OCI-LY3 (cell line): ENCODE measurements around the gene DISP2.

Experiments used
- H2AFZ ChIP-seq: fragments of 200-600, 300-600 bp; shearing (Covaris generic); 2 replicates; pipeline ENCODE4 v1.6.0; 2014; ENCODE audit warnings: antibody characterized with exemption, low read depth, low read length
- H3K27ac ChIP-seq: fragments of 200-600, 300-600 bp; sonication (generic); 2 replicates; pipeline ENCODE4 v1.5.1; 2014; ENCODE audit warnings: mild to moderate bottlenecking, low read length, moderate library complexity, mixed read lengths
- H3K27me3 ChIP-seq: fragments of 200-600, 300-600 bp; sonication (generic); 2 replicates; pipeline ENCODE4 v1.6.1; 2014; ENCODE audit warnings: low read depth, low read length, mixed read lengths
- H3K36me3 ChIP-seq: fragments of 200-600, 300-600 bp; sonication (generic); replicated peaks from 2 replicates; pipeline ENCODE3; 2014; ENCODE audit warnings: low read depth, low read length, mixed read lengths
- H3K4me1 ChIP-seq: fragments of 300-600, 200-600 bp; sonication (generic); 2 replicates; pipeline ENCODE4 v1.6.1; 2014; ENCODE audit warnings: low read length, mixed read lengths
- H3K4me2 ChIP-seq: fragments of 200-600, 300-600 bp; sonication (generic); 2 replicates; pipeline ENCODE4 v1.6.1; 2014; ENCODE audit warnings: low read length, mixed read lengths
- H3K4me3 ChIP-seq: fragments of 300-600, 200-600 bp; sonication (generic); 2 replicates; pipeline ENCODE4 v1.5.1; 2014; ENCODE audit warnings: antibody characterized with exemption, mild to moderate bottlenecking, low read length, moderate library complexity
- H3K79me2 ChIP-seq: fragments of 300-600, 200-600 bp; shearing (Covaris generic); 2 replicates; pipeline ENCODE4 v1.6.1; 2014; ENCODE audit warnings: mild to moderate bottlenecking, low read length, mixed read lengths
- H3K9ac ChIP-seq: fragments of 300-600, 200-600 bp; shearing (Covaris generic); 2 replicates; pipeline ENCODE4 v1.6.0; 2014; ENCODE audit warnings: mild to moderate bottlenecking, low read length, moderate library complexity
- H3K9me3 ChIP-seq: fragments of 200-600, 300-600 bp; shearing (Covaris generic); 2 replicates; pipeline ENCODE4 v1.6.1; 2014; ENCODE audit warnings: low read length, mixed read lengths; ENCODE audit not compliant: insufficient read depth
- H4K20me1 ChIP-seq: fragments of 200-600, 300-600 bp; sonication (generic); 2 replicates; pipeline ENCODE4 v1.6.1; 2016; ENCODE audit warnings: low read length, mixed read lengths; ENCODE audit not compliant: insufficient read depth
- CTCF ChIP-seq: fragments of 200-600, 300-600 bp; sonication (generic); IDR thresholded peaks from 2 replicates; pipeline ENCODE4 v1.5.1; 2014; ENCODE audit warnings: antibody characterized with exemption, low read length, low read depth
- EZH2phosphoT487 ChIP-seq: fragments of 200-600 bp; shearing (Covaris generic); IDR thresholded peaks from 2 replicates; pipeline ENCODE4 v1.6.1; 2018; ENCODE audit warnings: antibody characterized with exemption, mixed run types, low read depth

The DISP2 gene

GRCh38 chr15:40367371-40367685 is 9.3 kb downstream of the DISP2 start:
- Histone ChIP-seq H3K27ac (no peak overlapping the region), H3K27me3 (peaks cover 10% of the 10 kb centered on the region; the same call in 1 of the 2 replicates)

GRCh38 chr15:40367686-40368611 is 9.9 kb downstream of the DISP2 start:
- H3K9me3 ChIP-seq = no peaks in the 10 kb centered on the region
- H3K4me3 ChIP-seq = peak overlapping the region; percentile 88
- H3K36me3 ChIP-seq = no peaks in the 10 kb centered on the region
- H3K9ac ChIP-seq = peak overlapping the region; percentile 76
- peaks cover 10% of the 10 kb centered on the region; the same call in 1 of the 2 replicates for H3K27me3 ChIP-seq
- H3K27ac ChIP-seq = peak overlapping the region; percentile 14; the same call in 1 of the 2 replicates
- H3K79me2 ChIP-seq = no peaks in the 10 kb centered on the region
- H3K4me2 ChIP-seq = peak overlapping the region; percentile 78
- peak overlapping the region; percentile 80; the same call in 1 of the 2 replicates for H2AFZ ChIP-seq
- H3K4me1 ChIP-seq = peaks cover 27% of the 10 kb centered on the region
- H4K20me1 ChIP-seq = no peaks in the 10 kb centered on the region
- peak; percentile 70 for TF ChIP-seq CTCF
- no peak for TF ChIP-seq EZH2phosphoT487

More at GRCh38 chr15:40367371-40367685, 9.3 kb downstream of the DISP2 start:
- H3K4me1 ChIP-seq = peaks cover 20% of the 10 kb centered on the region
- H2AFZ ChIP-seq = peak overlapping the region; percentile 64; the same call in 1 of the 2 replicates
- peak overlapping the region; percentile 76 for H3K9ac ChIP-seq
- no peak for TF ChIP-seq CTCF
- no peak for TF ChIP-seq EZH2phosphoT487
- no peaks in the 10 kb centered on the region for H3K79me2 ChIP-seq
- no peaks in the 10 kb centered on the region for H4K20me1 ChIP-seq
- H3K36me3 ChIP-seq = no peaks in the 10 kb centered on the region
- peak overlapping the region; percentile 88 for H3K4me3 ChIP-seq
- no peaks in the 10 kb centered on the region for H3K9me3 ChIP-seq
- H3K4me2 ChIP-seq = peak overlapping the region; percentile 78

GRCh38 chr15:40368719-40369473 is 10.9 kb downstream of the DISP2 start:
- Histone ChIP-seq H3K79me2 (no peaks in the 10 kb centered on the region), H3K4me1 (peaks cover 32% of the 10 kb centered on the region), H4K20me1 (no peaks in the 10 kb centered on the region), H3K4me2 (peak overlapping the region; percentile 78; the same call in 1 of the 2 replicates), H3K9ac (peak overlapping the region; percentile 41; the same call in 1 of the 2 replicates), H3K9me3 (no peaks in the 10 kb centered on the region), H3K27me3 (peaks cover 10% of the 10 kb centered on the region; the same call in 1 of the 2 replicates), H3K4me3 (peak overlapping the region; percentile 88; the same call in 1 of the 2 replicates), H2AFZ (no peak overlapping the region), H3K27ac (no peak overlapping the region), H3K36me3 (no peaks in the 10 kb centered on the region)
- TF ChIP-seq EZH2phosphoT487 (no peak), CTCF (no peak)

GRCh38 chr15:40369474-40369869 is 11.5 kb downstream of the DISP2 start:
- Histone ChIP-seq H4K20me1 (no peaks in the 10 kb centered on the region), H3K79me2 (no peaks in the 10 kb centered on the region), H3K9me3 (no peaks in the 10 kb centered on the region), H3K27ac (no peak overlapping the region), H3K4me2 (no peak overlapping the region), H3K4me3 (no peak overlapping the region), H3K36me3 (no peaks in the 10 kb centered on the region), H3K27me3 (peaks cover 10% of the 10 kb centered on the region; the same call in 1 of the 2 replicates), H3K4me1 (peaks cover 32% of the 10 kb centered on the region), H2AFZ (no peak overlapping the region), H3K9ac (no peak overlapping the region)
- no peak for TF ChIP-seq EZH2phosphoT487
- no peak for TF ChIP-seq CTCF
